Lower leg skin (tissue), 4 donors: ENCODE data around the gene FAM171A1. TPM values are rescaled to one million over a fixed set of nuclear protein-coding genes. Genes with fewer than 3 reads are reported as not detected.
"Not testable (repeated sequence)": the region's sequence is repeated elsewhere in the genome, so short reads cannot be mapped to it uniquely, and the experiment has no call there.

Source experiments
- DNase-seq, 2 donors: peaks; one replicate each; pipeline ENCODE4 v3.0.0-alpha.2; 2019; ENCODE audit warnings: low spot score in 2 of 2
- H3K4me3 ChIP-seq: fragments of 200-600 bp; sonication (generic); 2 replicates; pipeline ENCODE4 v1.5.1; 2017; ENCODE audit warnings: mild to moderate bottlenecking, low read depth; ENCODE audit not compliant: poor library complexity, severe bottlenecking
- CTCF ChIP-seq, 3 donors: fragments of 450-650 bp; IDR thresholded peaks; one replicate each; pipeline ENCODE4 v1.5.1; 2016; ENCODE audit warnings: antibody characterized with exemption in 3 of 3, mild to moderate bottlenecking in 3 of 3, moderate library complexity in 2 of 3
- POLR2A ChIP-seq, 2 donors: fragments of 450-650 bp; IDR thresholded peaks; one replicate each; pipeline ENCODE4 v1.6.1; 2016 to 2017; ENCODE audit warnings: antibody characterized with exemption in 2 of 2, mild to moderate bottlenecking in 1 of 2, moderate library complexity in 1 of 2
- WGBS, 2 donors: methylation state at CpG; one replicate each; pipeline ENCODE4 v1.1.5; 2018; 5-methylcytosine and 5-hydroxymethylcytosine counted together
- intact Hi-C: fragments of 100-400 bp; cut with DNase I; formaldehyde crosslinking; loops from one replicate; pipeline ENCODE4 v1.15.0; 2023; ENCODE audit warnings: low total_unique reads
- total RNA-seq, 4 donors: library from RNA; depleted of rRNA; stranded (reverse); fragments of >200 nt; gene quantifications; one replicate each; pipeline ENCODE4 v1.1.0, GENCODE V29; 2016

The FAM171A1 gene
- total RNA-seq, 4 donors from 2014 or later = 2.7 to 5.4 (median 3.1) TPM

GRCh38 chr10:15408557-15408956 lies 37.5 kb upstream of the FAM171A1 start:
- intact Hi-C loops = no loop called here
- DNase-seq = no peak
- no peak for TF ChIP-seq POLR2A (IDR thresholded peaks at IDR 0.05)
- TF ChIP-seq CTCF (IDR thresholded peaks at IDR 0.05) = no peak
- no peak overlapping the region for H3K4me3 ChIP-seq
- WGBS, 2 donors = 85 to 91% methylated on average over 5 of the region's 5 CpGs

DNA sequence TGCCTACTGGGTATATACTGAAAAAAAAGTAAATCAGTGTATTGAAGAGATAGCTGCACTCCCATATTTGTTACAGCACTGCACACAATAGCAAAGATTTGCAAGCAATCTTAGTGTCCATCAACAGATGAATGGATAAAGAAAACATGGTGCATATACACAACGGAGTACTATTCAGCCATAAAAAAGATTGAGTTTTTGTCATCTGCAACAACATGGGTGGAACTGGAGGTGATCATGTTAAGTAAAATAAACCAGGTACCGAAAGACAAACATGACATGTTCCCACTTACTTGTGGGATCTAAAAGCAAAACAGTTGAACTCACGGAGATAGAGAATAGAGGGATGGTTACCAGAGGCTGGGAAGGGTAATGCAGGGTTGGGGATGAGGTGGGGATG lies 34.2 kb upstream of the FAM171A1 start:
- DNase-seq = no peak
- H3K4me3 ChIP-seq = no peak overlapping the region
- 95 to 97% methylated on average over 3 of the region's 3 CpGs for WGBS, 2 donors
- TF ChIP-seq CTCF (IDR thresholded peaks at IDR 0.05) = no peak
- no peak for TF ChIP-seq POLR2A (IDR thresholded peaks at IDR 0.05)
- intact Hi-C loops = no loop called here

DNA sequence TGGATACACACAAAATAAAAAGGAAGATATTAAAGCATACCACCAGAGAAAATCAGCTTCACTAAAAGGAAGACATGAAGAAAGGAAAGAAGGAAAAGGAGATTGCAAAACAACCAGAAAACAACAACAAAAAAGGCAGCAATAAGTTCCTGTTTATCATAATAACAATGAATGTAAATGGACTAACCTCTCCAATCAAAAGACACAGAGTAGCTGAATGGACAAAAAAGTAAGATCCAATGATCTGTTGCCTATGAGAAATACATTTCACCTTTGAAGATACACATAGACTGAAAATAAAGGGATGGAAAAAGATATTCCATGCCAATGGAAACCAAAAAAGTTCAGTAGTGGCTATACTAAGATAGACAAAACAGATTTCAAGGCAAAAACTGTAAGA lies 30.3 kb upstream of the FAM171A1 start:
- H3K4me3 ChIP-seq = no peak overlapping the region
- intact Hi-C loops = no loop called here
- TF ChIP-seq CTCF (IDR thresholded peaks at IDR 0.05) (no peak), POLR2A (IDR thresholded peaks at IDR 0.05) (no peak)
- DNase-seq = no peak

- DNase-seq, intact Hi-C loops, H3K4me3 ChIP-seq: not testable (repeated sequence)
These were observed 29.4 kb upstream of the FAM171A1 start for GRCh38 chr10:15400461-15400860.

DNA sequence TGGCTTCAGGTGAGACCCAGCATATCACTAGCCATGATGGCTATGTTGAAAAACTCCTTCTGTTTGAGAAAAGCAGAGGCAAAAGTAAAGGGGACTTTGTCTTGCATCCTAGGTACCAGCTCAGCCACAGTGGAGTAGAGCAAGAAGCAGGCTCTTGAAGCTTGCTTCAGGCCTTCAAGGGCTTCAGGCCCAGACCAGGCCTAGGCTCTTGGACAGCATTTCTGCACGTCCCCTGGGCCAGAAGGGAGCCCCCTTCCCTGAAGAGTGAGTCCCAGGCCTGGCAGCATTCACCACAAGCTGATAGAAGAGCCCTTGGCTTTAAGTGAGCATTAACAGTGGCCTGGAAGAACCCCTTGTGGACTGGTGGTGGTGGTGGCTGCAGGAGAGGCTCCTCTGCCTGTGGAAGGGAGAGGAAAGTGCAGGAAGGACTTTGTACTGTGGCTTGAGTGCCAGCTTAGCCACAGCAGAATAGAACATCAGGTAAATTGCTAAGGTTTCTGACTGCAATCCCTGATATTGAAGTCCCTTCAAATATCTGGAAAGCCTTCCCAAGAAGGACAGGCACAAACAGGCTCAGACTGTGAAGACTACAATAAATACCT lies 28.1 kb upstream of the FAM171A1 start:
- 67 to 82% methylated on average over 1 of the region's 1 CpG for WGBS, 2 donors
- TF ChIP-seq CTCF (IDR thresholded peaks at IDR 0.05) = no peak
- no peak for DNase-seq

DNA sequence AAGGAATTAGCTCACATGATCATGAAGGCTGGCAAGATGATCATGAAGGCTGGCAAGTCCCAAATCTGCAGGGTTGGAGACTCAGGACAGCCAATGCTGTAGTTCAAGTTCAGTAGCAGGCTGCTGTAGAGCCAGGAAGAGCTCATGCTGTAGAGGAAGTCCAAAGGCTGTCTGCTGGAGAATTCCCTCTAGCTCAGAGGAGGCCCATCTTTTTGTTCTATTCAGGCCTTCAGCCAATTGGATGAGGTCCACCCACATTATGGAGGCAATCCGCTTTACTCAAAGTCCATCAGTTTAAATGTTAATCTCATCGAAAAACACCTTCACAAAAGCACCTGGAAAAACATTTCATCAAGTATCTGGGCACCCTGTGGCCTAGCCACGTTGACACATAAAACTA lies 24.8 kb upstream of the FAM171A1 start:
- intact Hi-C loops = no loop called here
- TF ChIP-seq POLR2A (IDR thresholded peaks at IDR 0.05) = no peak
- TF ChIP-seq CTCF (IDR thresholded peaks at IDR 0.05) = no peak
- DNase-seq = no peak
- 90 to 93% methylated on average over 3 of the region's 3 CpGs for WGBS, 2 donors
- H3K4me3 ChIP-seq = no peak overlapping the region

More for the DNA sequence above, 28.1 kb upstream of the FAM171A1 start:
- no peak overlapping the region for H3K4me3 ChIP-seq
- intact Hi-C loops = no loop called here
